Measurements from ENCODE around the gene NTM. TPM values are rescaled to one million over a fixed set of nuclear protein-coding genes. Genes with fewer than 3 reads are reported as not detected.

Gene NTM
- polyA plus RNA-seq, 2 donors, result 0.24 to 1.1 TPM

GRCh38 chr11:131957201-131957600, 586.8 kb downstream of the NTM start:
- Histone ChIP-seq H3K27me3 (ENCODE audit: control insufficient read depth in 1 of 2, insufficient read depth in 2 of 2, low read length in 2 of 2) (no peaks in the 10 kb centered on the region), H3K36me3 (ENCODE audit: control insufficient read depth in 2 of 2, insufficient read depth in 2 of 2, low read length in 1 of 2) (no peaks in the 10 kb centered on the region), H3K4me3 (ENCODE audit: low read depth in 1 of 2, low read length in 2 of 2) (no peak overlapping the region), H3K9me3 (ENCODE audit: control insufficient read depth in 2 of 2, insufficient read depth in 1 of 2, low read depth in 1 of 2, low read length in 1 of 2) (no peaks in the 10 kb centered on the region), H3K27ac (ENCODE audit: low read depth in 2 of 2, low read length in 1 of 2) (no peak overlapping the region), H3K4me1 (ENCODE audit: control insufficient read depth in 2 of 2, insufficient read depth in 2 of 2, low read length in 1 of 2) (no peaks in the 10 kb centered on the region)
- 87 to 93% methylated on average over 2 of the region's 2 CpGs for WGBS, 2 donors

DNA sequence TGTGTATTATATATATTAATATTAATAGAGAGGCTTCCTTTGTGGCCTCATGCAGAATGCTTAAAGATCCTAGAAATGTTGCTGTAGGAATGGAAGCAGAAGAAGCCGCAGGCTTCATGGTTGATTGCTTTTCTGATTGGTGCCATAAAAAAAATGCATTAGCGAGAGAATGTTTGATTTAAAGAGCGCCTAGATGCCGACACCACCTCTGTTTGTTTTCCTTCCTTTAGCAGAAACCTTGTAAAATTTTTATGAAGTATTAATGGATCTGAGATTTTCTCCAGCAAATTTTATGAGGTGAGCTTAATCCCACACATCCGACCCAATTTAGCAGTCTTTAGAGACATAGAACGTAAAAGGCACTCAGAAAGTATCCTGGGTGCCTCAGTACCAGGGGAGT, 587.5 kb downstream of the NTM start:
- Histone ChIP-seq H3K27ac (ENCODE audit: low read depth in 2 of 2, low read length in 1 of 2) (no peak overlapping the region), H3K36me3 (ENCODE audit: control insufficient read depth in 2 of 2, insufficient read depth in 2 of 2, low read length in 1 of 2) (no peaks in the 10 kb centered on the region), H3K4me3 (ENCODE audit: low read depth in 1 of 2, low read length in 2 of 2) (no peak overlapping the region), H3K27me3 (ENCODE audit: control insufficient read depth in 1 of 2, insufficient read depth in 2 of 2, low read length in 2 of 2) (no peaks in the 10 kb centered on the region), H3K9me3 (ENCODE audit: control insufficient read depth in 2 of 2, insufficient read depth in 1 of 2, low read depth in 1 of 2, low read length in 1 of 2) (no peaks in the 10 kb centered on the region), H3K4me1 (ENCODE audit: control insufficient read depth in 2 of 2, insufficient read depth in 2 of 2, low read length in 1 of 2) (no peaks in the 10 kb centered on the region)
- WGBS, 2 donors, result 77 to 83% methylated on average over 6 of the region's 6 CpGs

GRCh38 chr11:131962818-131963217, 592.4 kb downstream of the NTM start:
- Histone ChIP-seq H3K36me3 (ENCODE audit: control insufficient read depth in 2 of 2, insufficient read depth in 2 of 2, low read length in 1 of 2) (no peaks in the 10 kb centered on the region), H3K4me1 (ENCODE audit: control insufficient read depth in 2 of 2, insufficient read depth in 2 of 2, low read length in 1 of 2) (no peaks in the 10 kb centered on the region), H3K4me3 (ENCODE audit: low read depth in 1 of 2, low read length in 2 of 2) (no peak overlapping the region), H3K9me3 (ENCODE audit: control insufficient read depth in 2 of 2, insufficient read depth in 1 of 2, low read depth in 1 of 2, low read length in 1 of 2) (no peaks in the 10 kb centered on the region), H3K27me3 (ENCODE audit: control insufficient read depth in 1 of 2, insufficient read depth in 2 of 2, low read length in 2 of 2) (no peaks in the 10 kb centered on the region), H3K27ac (ENCODE audit: low read depth in 2 of 2, low read length in 1 of 2) (no peak overlapping the region)
- WGBS, 2 donors, result 74 to 75% methylated on average over 7 of the region's 7 CpGs

GRCh38 chr11:131964698-131965483, 594.5 kb downstream of the NTM start:
- Histone ChIP-seq H3K27me3 (ENCODE audit: control insufficient read depth in 1 of 2, insufficient read depth in 2 of 2, low read length in 2 of 2) (no peaks in the 10 kb centered on the region), H3K4me3 (ENCODE audit: low read depth in 1 of 2, low read length in 2 of 2) (no peak overlapping the region), H3K9me3 (ENCODE audit: control insufficient read depth in 2 of 2, insufficient read depth in 1 of 2, low read depth in 1 of 2, low read length in 1 of 2) (no peaks in the 10 kb centered on the region), H3K36me3 (ENCODE audit: control insufficient read depth in 2 of 2, insufficient read depth in 2 of 2, low read length in 1 of 2) (no peaks in the 10 kb centered on the region), H3K4me1 (ENCODE audit: control insufficient read depth in 2 of 2, insufficient read depth in 2 of 2, low read length in 1 of 2) (no peaks in the 10 kb centered on the region), H3K27ac (ENCODE audit: low read depth in 2 of 2, low read length in 1 of 2) (no peak overlapping the region)
- WGBS, 2 donors, result 76 to 77% methylated on average over 9 of the region's 9 CpGs

DNA sequence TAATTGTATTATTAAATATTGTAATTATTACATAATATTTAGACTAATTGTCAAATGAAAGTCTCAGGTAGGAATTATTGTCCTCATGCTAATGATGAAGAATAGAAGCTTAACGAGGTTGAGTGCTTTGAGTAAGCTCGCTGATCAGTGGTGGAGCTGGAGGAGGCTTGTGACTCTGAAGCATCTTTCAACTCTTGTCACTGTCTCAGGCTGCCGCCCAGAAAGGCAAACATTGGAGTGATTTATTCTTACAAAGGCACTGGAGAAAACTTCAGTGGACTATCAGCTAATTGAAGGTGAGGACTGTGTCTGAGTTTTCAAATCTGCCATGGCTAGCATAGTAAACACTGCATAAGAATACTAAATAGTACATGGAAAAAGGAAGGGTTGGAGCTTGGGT, 595.1 kb downstream of the NTM start:
- 56 to 61% methylated on average over 3 of the region's 3 CpGs for WGBS, 2 donors
- H3K27ac ChIP-seq (ENCODE audit: low read depth in 2 of 2, low read length in 1 of 2), result no peak overlapping the region
- H3K27me3 ChIP-seq (ENCODE audit: control insufficient read depth in 1 of 2, insufficient read depth in 2 of 2, low read length in 2 of 2), result no peaks in the 10 kb centered on the region

GRCh38 chr11:131966667-131967066, 596.3 kb downstream of the NTM start:
- no peaks in the 10 kb centered on the region for H3K36me3 ChIP-seq (ENCODE audit: control insufficient read depth in 2 of 2, insufficient read depth in 2 of 2, low read length in 1 of 2)
- H3K27me3 ChIP-seq (ENCODE audit: control insufficient read depth in 1 of 2, insufficient read depth in 2 of 2, low read length in 2 of 2), result no peaks in the 10 kb centered on the region
- no peak overlapping the region for H3K27ac ChIP-seq (ENCODE audit: low read depth in 2 of 2, low read length in 1 of 2)
- WGBS, 2 donors, result 80 to 84% methylated on average over 2 of the region's 2 CpGs
- H3K4me1 ChIP-seq (ENCODE audit: control insufficient read depth in 2 of 2, insufficient read depth in 2 of 2, low read length in 1 of 2), result no peaks in the 10 kb centered on the region
- no peaks in the 10 kb centered on the region for H3K9me3 ChIP-seq (ENCODE audit: control insufficient read depth in 2 of 2, insufficient read depth in 1 of 2, low read depth in 1 of 2, low read length in 1 of 2)
- H3K4me3 ChIP-seq (ENCODE audit: low read depth in 1 of 2, low read length in 2 of 2), result no peak overlapping the region

More for the DNA sequence above, 595.1 kb downstream of the NTM start:
- Histone ChIP-seq H3K4me1 (ENCODE audit: control insufficient read depth in 2 of 2, insufficient read depth in 2 of 2, low read length in 1 of 2) (no peaks in the 10 kb centered on the region), H3K9me3 (ENCODE audit: control insufficient read depth in 2 of 2, insufficient read depth in 1 of 2, low read depth in 1 of 2, low read length in 1 of 2) (no peaks in the 10 kb centered on the region), H3K4me3 (ENCODE audit: low read depth in 1 of 2, low read length in 2 of 2) (no peak overlapping the region), H3K36me3 (ENCODE audit: control insufficient read depth in 2 of 2, insufficient read depth in 2 of 2, low read length in 1 of 2) (no peaks in the 10 kb centered on the region)

GRCh38 chr11:131969261-131969660, 598.8 kb downstream of the NTM start:
- H3K27ac ChIP-seq (ENCODE audit: low read depth in 2 of 2, low read length in 1 of 2), result no peak overlapping the region
- 80 to 82% methylated on average over 2 of the region's 2 CpGs for WGBS, 2 donors
- H3K4me1 ChIP-seq (ENCODE audit: control insufficient read depth in 2 of 2, insufficient read depth in 2 of 2, low read length in 1 of 2), result no peaks in the 10 kb centered on the region
- no peaks in the 10 kb centered on the region for H3K36me3 ChIP-seq (ENCODE audit: control insufficient read depth in 2 of 2, insufficient read depth in 2 of 2, low read length in 1 of 2)
- no peaks in the 10 kb centered on the region for H3K9me3 ChIP-seq (ENCODE audit: control insufficient read depth in 2 of 2, insufficient read depth in 1 of 2, low read depth in 1 of 2, low read length in 1 of 2)
- no peak overlapping the region for H3K4me3 ChIP-seq (ENCODE audit: low read depth in 1 of 2, low read length in 2 of 2)
- H3K27me3 ChIP-seq (ENCODE audit: control insufficient read depth in 1 of 2, insufficient read depth in 2 of 2, low read length in 2 of 2), result no peaks in the 10 kb centered on the region

DNA sequence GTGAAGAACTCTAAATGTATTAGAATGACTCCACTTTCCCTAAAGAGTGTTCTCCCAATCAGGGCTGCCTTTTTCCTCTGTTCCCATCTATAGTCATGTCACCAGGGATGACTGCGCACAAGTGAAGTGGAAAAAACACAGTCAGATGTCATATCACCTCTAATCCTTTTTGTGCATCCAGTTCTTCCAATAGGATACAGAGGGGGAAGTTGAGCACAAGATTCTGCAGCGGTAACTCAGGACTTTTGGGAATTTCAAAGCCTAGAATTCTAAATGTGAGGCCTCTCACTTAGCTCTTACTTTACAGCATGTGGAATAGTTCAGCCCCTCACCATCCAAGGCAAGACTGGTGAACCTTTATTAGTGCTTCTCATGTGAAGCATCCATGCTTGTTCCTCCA, 602.6 kb downstream of the NTM start:
- no peaks in the 10 kb centered on the region for H3K4me1 ChIP-seq (ENCODE audit: control insufficient read depth in 2 of 2, insufficient read depth in 2 of 2, low read length in 1 of 2)
- H3K4me3 ChIP-seq (ENCODE audit: low read depth in 1 of 2, low read length in 2 of 2), result no peak overlapping the region
- WGBS, 2 donors, result 96 to 98% methylated on average over 2 of the region's 2 CpGs
- H3K27me3 ChIP-seq (ENCODE audit: control insufficient read depth in 1 of 2, insufficient read depth in 2 of 2, low read length in 2 of 2), result no peaks in the 10 kb centered on the region
- no peak overlapping the region for H3K27ac ChIP-seq (ENCODE audit: low read depth in 2 of 2, low read length in 1 of 2)
- no peaks in the 10 kb centered on the region for H3K36me3 ChIP-seq (ENCODE audit: control insufficient read depth in 2 of 2, insufficient read depth in 2 of 2, low read length in 1 of 2)
- no peaks in the 10 kb centered on the region for H3K9me3 ChIP-seq (ENCODE audit: control insufficient read depth in 2 of 2, insufficient read depth in 1 of 2, low read depth in 1 of 2, low read length in 1 of 2)

- Histone ChIP-seq H3K4me3 (ENCODE audit: low read depth in 1 of 2, low read length in 2 of 2) (no peak overlapping the region), H3K9me3 (ENCODE audit: control insufficient read depth in 2 of 2, insufficient read depth in 1 of 2, low read depth in 1 of 2, low read length in 1 of 2) (no peaks in the 10 kb centered on the region), H3K4me1 (ENCODE audit: control insufficient read depth in 2 of 2, insufficient read depth in 2 of 2, low read length in 1 of 2) (no peaks in the 10 kb centered on the region), H3K36me3 (ENCODE audit: control insufficient read depth in 2 of 2, insufficient read depth in 2 of 2, low read length in 1 of 2) (no peaks in the 10 kb centered on the region), H3K27me3 (ENCODE audit: control insufficient read depth in 1 of 2, insufficient read depth in 2 of 2, low read length in 2 of 2) (no peaks in the 10 kb centered on the region), H3K27ac (ENCODE audit: low read depth in 2 of 2, low read length in 1 of 2) (no peak overlapping the region)
- WGBS, 2 donors, result 63 to 72% methylated on average over 5 of the region's 5 CpGs
Measured at GRCh38 chr11:131975619-131976018, 605.2 kb downstream of the NTM start.

DNA sequence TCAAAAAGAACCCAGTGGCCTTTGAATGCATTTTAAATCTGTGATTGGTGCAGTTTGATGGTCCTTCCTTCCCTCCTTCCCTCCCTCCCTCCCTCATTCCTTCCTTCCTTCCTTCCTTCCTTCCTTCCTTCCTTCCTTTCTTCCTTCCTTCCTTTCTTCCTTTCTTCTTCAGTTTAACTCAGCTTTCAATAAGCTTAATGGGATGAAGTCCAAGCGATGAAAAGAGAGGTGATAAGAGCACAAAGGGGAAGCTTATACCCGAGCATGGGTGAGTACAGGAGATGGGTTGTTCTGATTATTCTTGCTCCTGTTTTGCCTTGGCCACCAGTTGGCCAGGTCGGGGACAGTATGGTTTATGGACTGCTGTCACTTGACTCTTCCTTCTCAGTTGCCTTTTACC, 605.6 kb downstream of the NTM start:
- Histone ChIP-seq H3K36me3 (ENCODE audit: control insufficient read depth in 2 of 2, insufficient read depth in 2 of 2, low read length in 1 of 2) (no peaks in the 10 kb centered on the region), H3K4me3 (ENCODE audit: low read depth in 1 of 2, low read length in 2 of 2) (no peak overlapping the region), H3K9me3 (ENCODE audit: control insufficient read depth in 2 of 2, insufficient read depth in 1 of 2, low read depth in 1 of 2, low read length in 1 of 2) (no peaks in the 10 kb centered on the region), H3K27me3 (ENCODE audit: control insufficient read depth in 1 of 2, insufficient read depth in 2 of 2, low read length in 2 of 2) (no peaks in the 10 kb centered on the region), H3K27ac (ENCODE audit: low read depth in 2 of 2, low read length in 1 of 2) (no peak overlapping the region), H3K4me1 (ENCODE audit: control insufficient read depth in 2 of 2, insufficient read depth in 2 of 2, low read length in 1 of 2) (no peaks in the 10 kb centered on the region)
- 59 to 76% methylated on average over 3 of the region's 3 CpGs for WGBS, 2 donors
